ENCODE measurements around the gene TYMS. TPM values are rescaled to one million over a fixed set of nuclear protein-coding genes. Genes with fewer than 3 reads are reported as not detected.

Gene TYMS
- polyA plus RNA-seq, 4 donors: 116 to 133 (median 126) TPM

DNA sequence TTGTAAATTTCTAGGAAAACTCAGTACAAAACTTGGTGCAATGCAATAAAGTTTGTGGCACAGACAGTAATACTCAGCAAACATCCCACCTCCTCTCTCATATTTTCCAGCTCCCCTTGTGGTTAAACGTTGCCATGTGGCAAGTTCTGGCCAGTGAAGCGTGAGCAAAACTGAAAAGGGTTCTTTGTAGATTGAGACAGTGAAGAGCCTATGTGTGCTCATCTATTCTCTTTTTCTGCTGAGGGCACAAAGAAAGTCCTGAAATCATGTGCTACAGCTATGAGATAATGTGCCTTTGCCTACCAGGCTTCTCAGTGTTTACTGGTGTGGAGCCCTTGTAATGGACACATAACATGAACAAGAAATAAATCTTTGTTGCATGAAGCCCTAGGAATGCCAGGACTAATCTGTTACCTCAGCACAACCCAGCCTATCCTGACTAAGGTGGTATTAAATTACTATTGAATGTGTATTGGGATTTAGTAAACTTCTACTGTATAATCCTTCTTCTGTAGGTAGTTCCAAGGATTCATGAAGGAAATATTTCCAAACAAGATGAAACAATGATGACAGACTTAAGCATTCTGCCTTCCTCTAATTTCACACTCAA is 13.0 kb upstream of the TYMS start:
- DNase-seq (ENCODE audit: low read depth in 4 of 4, low spot score in 2 of 4): no peak

DNA sequence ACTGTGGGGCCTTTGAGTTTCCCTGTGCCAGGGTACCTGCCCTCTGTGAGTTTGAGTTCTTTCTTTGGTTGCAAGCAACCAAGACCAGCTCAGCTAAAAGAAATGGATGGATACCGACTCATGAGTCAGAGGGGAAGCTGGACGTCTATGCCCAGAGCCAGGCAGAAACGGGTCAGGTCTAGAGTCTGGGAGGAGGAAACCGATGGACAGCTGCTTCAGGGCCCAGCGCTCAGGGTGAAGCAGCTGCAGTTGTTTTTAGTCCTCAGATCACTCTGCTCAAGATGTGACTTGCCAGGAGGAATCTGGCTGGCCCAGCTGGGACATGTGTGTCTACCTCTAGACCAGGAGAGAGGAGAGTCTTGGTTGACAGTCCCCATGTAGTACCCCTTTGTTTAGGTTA is 10.1 kb upstream of the TYMS start:
- DNase-seq (ENCODE audit: low read depth in 4 of 4, low spot score in 2 of 4): no peak

- DNase-seq (ENCODE audit: low read depth in 4 of 4, low spot score in 2 of 4): no peak
Measured at GRCh38 chr18:649341-649740, 8.1 kb upstream of the TYMS start.

DNA sequence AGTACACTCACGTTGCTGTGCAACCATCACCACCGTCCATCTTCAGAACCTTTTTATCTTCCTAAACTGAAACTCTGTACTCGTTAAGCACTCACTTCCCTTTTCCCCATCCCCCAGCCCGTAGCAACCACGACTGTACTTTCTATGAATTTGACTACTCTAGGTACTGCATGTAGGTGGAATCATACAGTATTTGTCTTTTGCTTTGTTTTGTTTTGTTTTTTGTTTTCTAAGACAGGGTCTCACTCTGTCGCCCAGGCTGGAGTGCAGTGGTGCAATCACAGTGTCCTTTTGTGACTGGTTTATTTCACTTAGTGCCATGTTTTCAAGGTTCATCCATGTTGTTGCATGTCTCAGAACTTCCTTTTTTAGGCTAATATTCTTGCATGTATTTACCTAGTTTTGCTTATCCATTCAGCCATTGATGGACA is 7.0 kb upstream of the TYMS start:
- DNase-seq (ENCODE audit: low read depth in 4 of 4, low spot score in 2 of 4): no peak

- no peak for DNase-seq (ENCODE audit: low read depth in 4 of 4, low spot score in 2 of 4)
Measured at GRCh38 chr18:652131-652530, 5.3 kb upstream of the TYMS start.

- DNase-seq (ENCODE audit: low read depth in 4 of 4, low spot score in 2 of 4): no peak
Measured at GRCh38 chr18:653512-653911, 3.9 kb upstream of the TYMS start.

DNA sequence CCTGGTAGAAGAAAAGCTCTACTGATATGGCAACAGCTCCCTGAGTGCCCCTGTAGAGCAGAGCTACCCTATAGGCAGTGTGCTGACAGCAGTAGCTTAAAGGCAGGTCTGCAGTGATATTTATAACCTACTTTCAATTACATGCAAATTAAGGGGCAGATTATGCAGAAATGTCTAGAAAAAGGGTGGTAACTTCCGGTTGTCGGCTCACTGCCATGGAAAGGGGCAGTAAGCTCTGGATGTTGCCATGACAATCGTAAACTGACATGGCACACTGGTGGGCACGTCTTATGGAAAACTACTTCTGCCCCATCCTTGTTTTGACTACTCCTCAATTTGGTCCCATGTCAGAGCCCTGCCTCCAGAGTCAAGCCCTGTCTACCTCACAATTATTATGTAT is 2.9 kb upstream of the TYMS start:
- no peak for DNase-seq (ENCODE audit: low read depth in 4 of 4, low spot score in 2 of 4)

- DNase-seq (ENCODE audit: low read depth in 4 of 4, low spot score in 2 of 4): no peak
Measured at GRCh38 chr18:655445-655844, 2.0 kb upstream of the TYMS start.

DNA sequence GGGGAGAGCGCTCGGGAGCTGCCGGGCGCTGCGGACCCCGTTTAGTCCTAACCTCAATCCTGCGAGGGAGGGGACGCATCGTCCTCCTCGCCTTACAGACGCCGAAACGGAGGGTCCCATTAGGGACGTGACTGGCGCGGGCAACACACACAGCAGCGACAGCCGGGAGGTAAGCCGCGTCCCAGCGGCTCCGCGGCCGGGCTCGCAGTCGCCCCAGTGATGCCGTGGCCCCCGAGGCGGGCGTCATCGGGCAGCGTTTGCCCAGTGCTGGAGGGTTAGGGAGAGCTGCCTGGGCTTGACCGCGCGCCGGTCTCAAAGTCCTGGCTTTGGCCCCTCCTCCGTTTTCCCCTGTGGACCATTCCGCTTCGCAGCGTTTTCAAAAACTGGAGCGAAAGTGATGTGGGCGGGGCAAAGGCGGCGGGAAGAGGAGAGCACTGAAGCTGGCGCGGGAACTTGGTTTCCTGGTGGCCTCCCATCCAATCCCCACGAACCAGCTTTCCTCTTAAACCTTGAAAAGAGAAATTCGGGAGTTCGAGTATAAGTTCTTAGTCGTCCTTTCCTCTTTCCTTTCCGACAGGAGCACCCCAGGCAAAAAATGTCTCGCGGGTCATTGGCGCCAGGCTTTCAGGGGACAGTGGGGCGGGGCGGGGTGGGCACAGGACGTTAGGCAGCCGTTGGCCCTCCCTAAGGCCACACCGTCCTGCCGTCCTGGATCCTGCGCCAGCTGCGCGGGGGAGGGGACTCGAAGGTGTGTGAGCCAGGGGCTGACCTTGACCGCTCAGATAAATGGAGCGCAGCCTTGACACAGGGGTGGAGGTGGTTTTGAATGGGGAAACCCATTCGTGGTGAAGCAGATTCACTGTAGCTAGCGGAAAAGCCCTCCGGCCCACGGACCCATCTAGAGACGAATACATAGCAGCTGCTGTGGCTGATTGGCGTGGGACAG is 821 bp downstream of the TYMS start:
- DNase-seq (ENCODE audit: low read depth in 4 of 4, low spot score in 2 of 4): peak; percentile 74 to 91 (median 82)

- DNase-seq (ENCODE audit: low read depth in 4 of 4, low spot score in 2 of 4): no peak
Measured at GRCh38 chr18:658947-659533, 1.6 kb downstream of the TYMS start.

DNA sequence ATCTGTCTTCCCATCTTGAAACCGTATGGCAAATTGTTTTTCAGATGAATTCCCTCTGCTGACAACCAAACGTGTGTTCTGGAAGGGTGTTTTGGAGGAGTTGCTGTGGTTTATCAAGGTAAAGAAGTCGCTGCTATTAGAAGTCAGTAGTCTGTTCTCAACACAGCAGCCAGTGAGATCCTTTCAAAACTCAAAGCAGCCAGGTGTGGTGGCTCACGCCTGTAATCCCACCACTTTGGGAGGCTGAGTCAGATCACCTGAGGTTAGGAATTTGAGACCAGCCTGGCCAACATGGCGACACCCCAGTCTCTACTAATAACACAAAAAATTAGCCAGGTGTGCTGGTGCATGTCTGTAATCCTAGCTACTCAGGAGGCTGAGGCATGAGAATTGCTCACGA is 2.1 kb downstream of the TYMS start:
- no peak for DNase-seq (ENCODE audit: low read depth in 4 of 4, low spot score in 2 of 4)

GRCh38 chr18:662197-662596 is 4.7 kb downstream of the TYMS start:
- no peak for DNase-seq (ENCODE audit: low read depth in 4 of 4, low spot score in 2 of 4)

DNA sequence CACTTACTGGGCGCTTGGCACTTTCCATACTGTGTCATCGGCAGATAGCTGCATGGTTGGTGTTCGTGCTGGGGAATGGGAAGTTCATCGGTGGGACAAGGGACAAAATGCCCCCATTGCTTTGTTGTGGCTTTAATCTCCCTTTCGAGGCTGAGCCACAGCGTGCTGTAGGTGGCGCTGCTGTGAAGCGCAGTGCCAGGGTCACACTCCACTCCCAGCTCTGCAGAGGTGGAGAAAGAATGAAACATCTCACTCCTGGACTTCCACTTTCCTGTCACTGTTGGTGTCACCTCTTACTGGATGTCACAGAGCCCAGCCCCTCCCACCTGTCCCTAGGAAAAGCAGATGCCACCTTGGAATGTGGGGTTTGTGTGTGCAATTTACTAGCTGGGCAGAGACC is 8.7 kb downstream of the TYMS start:
- DNase-seq (ENCODE audit: low read depth in 4 of 4, low spot score in 2 of 4): no peak

DNA sequence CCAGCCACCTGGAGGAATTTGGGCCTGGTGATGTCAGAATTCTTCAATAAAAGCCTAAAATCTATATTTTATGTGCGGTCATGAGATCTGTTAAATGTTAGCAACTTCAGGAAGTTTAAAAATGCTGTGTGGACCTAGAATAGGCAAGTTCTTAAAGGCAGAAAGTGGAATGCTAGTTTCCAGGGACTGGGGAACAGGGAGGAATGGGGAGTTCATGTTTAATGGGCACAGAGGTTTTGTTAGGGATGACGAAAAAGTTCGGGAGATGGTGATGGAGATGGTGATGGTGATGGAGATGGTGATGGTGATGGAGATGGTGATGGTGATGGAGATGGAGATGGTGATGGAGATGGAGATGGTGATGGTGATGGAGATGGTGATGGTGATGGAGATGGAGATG is 9.2 kb downstream of the TYMS start:
- DNase-seq (ENCODE audit: low read depth in 4 of 4, low spot score in 2 of 4): no peak

GRCh38 chr18:668260-668659 is 10.8 kb downstream of the TYMS start:
- DNase-seq (ENCODE audit: low read depth in 4 of 4, low spot score in 2 of 4): no peak

- no peak for DNase-seq (ENCODE audit: low read depth in 4 of 4, low spot score in 2 of 4)
Measured at GRCh38 chr18:669077-669476, 11.6 kb downstream of the TYMS start.

DNA sequence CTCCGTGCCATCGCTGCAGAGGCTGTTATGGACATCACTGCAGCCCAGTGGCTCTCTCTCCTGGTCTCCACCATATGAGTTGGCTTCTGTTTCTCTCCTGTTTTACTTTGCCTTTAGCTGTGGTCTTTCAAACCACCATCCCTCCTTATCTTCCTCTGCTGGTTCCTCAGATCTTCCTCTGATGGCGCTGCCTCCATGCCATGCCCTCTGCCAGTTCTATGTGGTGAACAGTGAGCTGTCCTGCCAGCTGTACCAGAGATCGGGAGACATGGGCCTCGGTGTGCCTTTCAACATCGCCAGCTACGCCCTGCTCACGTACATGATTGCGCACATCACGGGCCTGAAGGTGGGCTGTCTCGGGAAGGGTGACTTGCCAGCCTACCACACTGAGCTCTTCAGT is 13.1 kb downstream of the TYMS start:
- DNase-seq (ENCODE audit: low read depth in 4 of 4, low spot score in 2 of 4): no peak

GRCh38 chr18:671405-671804 is 14.0 kb downstream of the TYMS start:
- no peak for DNase-seq (ENCODE audit: low read depth in 4 of 4, low spot score in 2 of 4)

DNA sequence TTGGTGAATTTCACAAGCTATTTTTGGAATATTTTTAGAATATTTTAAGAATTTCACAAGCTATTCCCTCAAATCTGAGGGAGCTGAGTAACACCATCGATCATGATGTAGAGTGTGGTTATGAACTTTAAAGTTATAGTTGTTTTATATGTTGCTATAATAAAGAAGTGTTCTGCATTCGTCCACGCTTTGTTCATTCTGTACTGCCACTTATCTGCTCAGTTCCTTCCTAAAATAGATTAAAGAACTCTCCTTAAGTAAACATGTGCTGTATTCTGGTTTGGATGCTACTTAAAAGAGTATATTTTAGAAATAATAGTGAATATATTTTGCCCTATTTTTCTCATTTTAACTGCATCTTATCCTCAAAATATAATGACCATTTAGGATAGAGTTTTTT is 15.9 kb downstream of the TYMS start:
- no peak for DNase-seq (ENCODE audit: low read depth in 4 of 4, low spot score in 2 of 4)

GRCh38 chr18:673769-674168 is 16.3 kb downstream of the TYMS start:
- DNase-seq (ENCODE audit: low read depth in 4 of 4, low spot score in 2 of 4): no peak

GRCh38 chr18:675307-675706 is 17.9 kb downstream of the TYMS start:
- DNase-seq (ENCODE audit: low read depth in 4 of 4, low spot score in 2 of 4): no peak

DNA sequence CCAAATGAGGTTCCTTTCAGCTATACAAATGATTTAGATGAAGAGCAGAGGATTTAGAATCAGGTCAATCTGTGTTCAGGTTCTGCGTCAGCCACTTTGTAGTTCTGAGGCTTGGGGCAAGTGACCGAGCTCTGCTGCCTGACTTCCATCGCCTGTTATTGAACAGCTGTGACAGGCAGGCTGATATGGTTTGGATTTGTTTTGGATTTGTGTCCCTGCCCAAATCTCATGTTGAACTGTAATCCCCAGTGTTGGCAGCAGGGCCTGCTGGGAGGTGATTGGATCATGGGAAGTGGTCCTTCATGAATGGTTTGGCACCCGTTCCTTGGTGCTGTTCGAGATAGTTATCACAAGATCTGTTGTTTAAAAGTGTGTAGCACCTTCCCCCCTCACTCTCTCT is 18.6 kb downstream of the TYMS start:
- no peak for DNase-seq (ENCODE audit: low read depth in 4 of 4, low spot score in 2 of 4)

Data from left renal cortex interstitium (tissue), 4 donors.